ENCODE data around the gene RNF34.
"Not testable (repeated sequence)": the region's sequence is repeated elsewhere in the genome, so short reads cannot be mapped to it uniquely, and the experiment has no call there.

Gene RNF34

DNA sequence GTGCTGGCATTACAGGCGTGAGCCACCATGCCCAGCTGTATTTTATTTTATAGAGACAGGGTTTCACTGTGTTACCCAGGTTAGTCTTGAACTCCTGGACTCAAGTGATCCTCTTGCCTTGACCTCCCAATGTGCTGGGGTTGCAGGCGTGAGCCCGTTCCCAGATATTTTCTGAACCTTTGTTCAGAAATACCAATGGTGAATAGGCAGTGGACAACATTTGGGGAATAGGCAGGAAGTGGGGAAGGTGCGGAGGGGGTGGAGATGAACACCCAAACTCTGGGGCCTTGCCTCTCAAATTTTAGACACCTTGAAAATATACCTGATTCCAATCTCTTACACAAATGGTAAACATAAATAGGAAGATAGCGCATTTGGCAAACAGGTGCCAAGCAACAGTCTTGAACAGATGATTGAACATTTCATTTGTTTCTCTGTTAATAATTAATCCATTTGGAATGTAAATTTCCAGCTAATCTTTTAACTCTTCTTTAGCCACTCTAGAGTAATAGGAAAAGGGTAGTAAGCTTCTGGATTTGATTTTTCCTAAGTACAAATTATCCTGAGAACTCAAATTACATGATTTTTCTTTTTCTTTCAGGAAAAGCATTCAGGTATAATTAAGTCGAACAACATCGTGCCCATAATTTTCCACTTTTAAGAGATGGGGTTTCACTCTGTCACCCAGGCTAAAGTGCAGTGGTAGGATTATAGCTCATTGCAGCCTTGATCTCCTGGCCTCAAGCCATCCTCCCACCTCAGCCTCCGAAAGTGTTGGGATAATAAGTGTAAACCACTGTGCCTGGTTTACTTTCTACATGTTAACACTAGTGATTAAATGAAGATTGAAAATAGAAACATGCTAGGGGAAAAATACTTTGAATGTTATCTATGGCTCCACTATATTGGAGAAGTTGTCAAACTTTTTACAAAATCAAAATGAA lies 22.9 kb upstream of the RNF34 start:
- TF ChIP-seq, protein P1, sequence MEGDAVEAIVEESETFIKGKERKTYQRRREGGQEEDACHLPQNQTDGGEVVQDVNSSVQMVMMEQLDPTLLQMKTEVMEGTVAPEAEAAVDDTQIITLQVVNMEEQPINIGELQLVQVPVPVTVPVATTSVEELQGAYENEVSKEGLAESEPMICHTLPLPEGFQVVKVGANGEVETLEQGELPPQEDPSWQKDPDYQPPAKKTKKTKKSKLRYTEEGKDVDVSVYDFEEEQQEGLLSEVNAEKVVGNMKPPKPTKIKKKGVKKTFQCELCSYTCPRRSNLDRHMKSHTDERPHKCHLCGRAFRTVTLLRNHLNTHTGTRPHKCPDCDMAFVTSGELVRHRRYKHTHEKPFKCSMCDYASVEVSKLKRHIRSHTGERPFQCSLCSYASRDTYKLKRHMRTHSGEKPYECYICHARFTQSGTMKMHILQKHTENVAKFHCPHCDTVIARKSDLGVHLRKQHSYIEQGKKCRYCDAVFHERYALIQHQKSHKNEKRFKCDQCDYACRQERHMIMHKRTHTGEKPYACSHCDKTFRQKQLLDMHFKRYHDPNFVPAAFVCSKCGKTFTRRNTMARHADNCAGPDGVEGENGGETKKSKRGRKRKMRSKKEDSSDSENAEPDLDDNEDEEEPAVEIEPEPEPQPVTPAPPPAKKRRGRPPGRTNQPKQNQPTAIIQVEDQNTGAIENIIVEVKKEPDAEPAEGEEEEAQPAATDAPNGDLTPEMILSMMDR (IDR thresholded peaks at IDR 0.05; ENCODE audit: low read depth, low read length): no peak
- no peak for DNase-seq (ENCODE audit: low read depth in 2 of 2)
- H3K4me3 ChIP-seq (replicated peaks in 1 of 2; ENCODE audit: low read depth in 2 of 2, low read length in 2 of 2): no peak overlapping the region

DNA sequence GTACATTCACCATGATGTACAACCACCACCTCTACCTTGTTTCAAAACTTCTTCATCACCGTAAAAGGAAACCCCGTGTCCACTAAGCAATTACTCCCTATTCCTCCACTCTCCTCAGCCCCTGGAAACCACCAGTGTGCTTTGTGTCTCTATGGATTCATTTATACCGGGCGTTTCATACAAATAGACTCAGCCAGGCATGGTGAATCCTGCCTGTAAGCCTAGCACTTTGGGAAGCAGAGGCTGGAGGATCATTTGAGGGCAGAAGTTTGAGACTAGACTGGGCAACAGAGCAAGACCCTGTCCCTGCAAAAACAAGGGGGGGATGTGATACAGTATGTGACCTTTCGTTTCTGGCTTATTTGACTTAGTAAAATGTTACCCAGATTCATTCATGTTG lies 21.2 kb upstream of the RNF34 start:
- no peak overlapping the region for H3K4me3 ChIP-seq (replicated peaks in 1 of 2; ENCODE audit: low read depth in 2 of 2, low read length in 2 of 2)
- TF ChIP-seq, protein P1 (IDR thresholded peaks at IDR 0.05; ENCODE audit: low read depth, low read length): no peak

DNA sequence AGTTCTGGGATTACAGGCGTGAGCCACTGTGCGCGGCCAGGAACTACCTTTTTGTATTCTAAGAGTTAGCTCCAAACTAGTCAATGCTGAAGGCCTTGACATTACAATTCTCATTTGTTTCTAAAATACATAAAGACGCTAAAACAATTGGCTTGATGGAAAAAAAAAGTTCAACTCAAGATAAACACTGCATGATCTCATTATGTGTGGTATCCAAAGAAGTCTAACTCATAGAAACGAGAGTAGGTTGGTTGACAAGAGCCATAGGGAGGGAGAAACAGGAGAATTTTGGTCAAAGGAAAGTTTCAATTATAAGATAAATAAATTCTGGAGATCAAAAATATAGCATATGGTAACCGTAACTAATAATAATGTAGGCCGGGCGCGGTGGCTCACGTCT lies 20.0 kb upstream of the RNF34 start:
- H3K4me3 ChIP-seq (replicated peaks in 1 of 2; ENCODE audit: low read depth in 2 of 2, low read length in 2 of 2): no peak overlapping the region
- TF ChIP-seq, protein P1 (IDR thresholded peaks at IDR 0.05; ENCODE audit: low read depth, low read length): no peak
- no peak for DNase-seq (ENCODE audit: low read depth in 2 of 2)

More for the DNA sequence above, 21.2 kb upstream of the RNF34 start:
- DNase-seq (ENCODE audit: low read depth in 2 of 2): no peak

GRCh38 chr12:121383601-121384021 lies 16.3 kb upstream of the RNF34 start:
- no peak for DNase-seq (ENCODE audit: low read depth in 2 of 2)
- TF ChIP-seq, protein P1 (IDR thresholded peaks at IDR 0.05; ENCODE audit: low read depth, low read length): peak; percentile 10
- no peak overlapping the region for H3K4me3 ChIP-seq (replicated peaks in 1 of 2; ENCODE audit: low read depth in 2 of 2, low read length in 2 of 2)

DNA sequence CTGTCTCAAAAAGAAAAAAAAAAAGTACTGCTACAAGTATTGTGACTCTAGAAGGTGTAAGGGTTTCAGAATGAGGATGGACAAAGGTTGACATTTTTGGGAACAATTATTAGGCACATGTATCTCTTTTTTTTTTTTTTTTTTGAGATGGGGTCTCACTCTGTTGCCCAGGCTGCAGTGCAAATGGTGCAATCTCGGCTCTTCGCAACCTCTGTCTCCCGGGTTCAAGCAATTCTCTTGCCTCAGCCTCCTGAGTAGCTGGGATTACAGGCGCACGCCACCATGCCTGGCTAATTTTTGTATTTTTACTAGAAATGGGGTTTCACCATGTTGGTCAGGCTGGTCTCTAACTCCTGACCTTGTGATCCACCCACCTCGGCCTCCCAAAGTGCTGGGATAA lies 15.0 kb upstream of the RNF34 start:
- not testable (repeated sequence) for DNase-seq (ENCODE audit: low read depth in 2 of 2); H3K4me3 ChIP-seq (replicated peaks in 1 of 2; ENCODE audit: low read depth in 2 of 2, low read length in 2 of 2)

GRCh38 chr12:121388421-121388981 lies 11.4 kb upstream of the RNF34 start:
- TF ChIP-seq, protein P1 (IDR thresholded peaks at IDR 0.05; ENCODE audit: low read depth, low read length): no peak
- peak; percentile 42 to 77 for DNase-seq (ENCODE audit: low read depth in 2 of 2)

DNA sequence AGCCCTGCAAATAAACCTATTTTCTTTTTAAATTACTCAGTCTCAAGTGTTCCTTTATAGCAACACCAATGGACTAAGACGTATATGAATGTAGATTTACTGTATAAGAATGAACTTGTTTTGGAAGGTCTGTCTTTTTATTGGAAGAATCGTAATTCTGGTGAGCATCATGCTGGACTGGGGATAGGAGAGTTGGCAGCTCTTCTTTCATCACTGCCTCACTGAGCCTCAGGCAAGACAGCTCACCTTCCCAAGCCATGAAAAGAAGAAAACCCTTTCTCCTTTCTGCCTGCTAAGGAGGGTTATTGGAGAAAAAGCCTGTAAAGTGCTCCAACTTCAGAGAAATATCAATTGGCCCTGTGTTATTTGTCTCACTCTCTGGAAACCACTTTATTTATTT lies 9.1 kb upstream of the RNF34 start:
- TF ChIP-seq, protein P1 (IDR thresholded peaks at IDR 0.05; ENCODE audit: low read depth, low read length): no peak
- H3K4me3 ChIP-seq (replicated peaks in 1 of 2; ENCODE audit: low read depth in 2 of 2, low read length in 2 of 2): no peak overlapping the region
- no peak for DNase-seq (ENCODE audit: low read depth in 2 of 2)

More at GRCh38 chr12:121388421-121388981, 11.4 kb upstream of the RNF34 start:
- H3K4me3 ChIP-seq (replicated peaks in 1 of 2; ENCODE audit: low read depth in 2 of 2, low read length in 2 of 2): no peak overlapping the region

All from cardiac fibroblast (primary cell).